WTC11 (cell line): ENCODE data around the gene ACTMAP. TPM values are rescaled to one million over a fixed set of nuclear protein-coding genes. Genes with fewer than 3 reads are reported as not detected.
A peak's percentile ranks its signal among the peaks of the same experiment; 100 is the strongest.

ENCODE experiments used
- ATAC-seq: fragments of 200-7000 bp; cut with Tn5 transposase; 2 replicates; pipeline ENCODE4 v1.10.0; 2021; ENCODE audit warnings: mild to moderate bottlenecking, moderate library complexity
- CTCF ChIA-PET: fragments of 300-600 bp; sonication (Branson Sonifier 250); formaldehyde crosslinking; loops from one replicate; lab custom pipeline; 2021; ENCODE audit warnings: antibody characterized with exemption; lab: Charles Lee
- POLR2A ChIA-PET: fragments of 350-600 bp; sonication (Branson Sonifier 250); formaldehyde crosslinking; loops from one replicate; lab custom pipeline; 2021; ENCODE audit warnings: antibody characterized with exemption; lab: Charles Lee
- DNase-seq: peaks from one replicate; pipeline ENCODE4 v3.0.0; 2021; ENCODE audit warnings: low spot score
- H3K27ac Mint-ChIP-seq: 2 replicates; pipeline ENCODE4 v1.8.0; 2021; ENCODE audit warnings: mixed read lengths
- H3K27me3 Mint-ChIP-seq: 2 replicates; pipeline ENCODE4 v1.8.0; 2021; ENCODE audit warnings: low read depth, mild to moderate bottlenecking, moderate library complexity, mixed read lengths
- H3K36me3 Mint-ChIP-seq: 2 replicates; pipeline ENCODE4 v1.8.0; 2021; ENCODE audit warnings: mixed read lengths
- H3K4me1 Mint-ChIP-seq: 2 replicates; pipeline ENCODE4 v1.8.0; 2022; ENCODE audit warnings: mixed read lengths
- H3K4me3 Mint-ChIP-seq: 2 replicates; pipeline ENCODE4 v1.8.0; 2021; ENCODE audit warnings: mild to moderate bottlenecking, moderate library complexity, mixed read lengths
- H3K9me3 Mint-ChIP-seq: 2 replicates; pipeline ENCODE4 v1.8.0; 2021; ENCODE audit warnings: mixed read lengths
- ATF1 ChIP-seq: sonication (generic); formaldehyde crosslinking; IDR thresholded peaks from 2 replicates; pipeline ENCODE4 v1.8.1; 2023; ENCODE audit warnings: mild to moderate bottlenecking, moderate library complexity, missing genetic modification reagents
- FOXK1 ChIP-seq: sonication (generic); formaldehyde crosslinking; IDR thresholded peaks from 2 replicates; pipeline ENCODE4 v1.8.0; 2022; ENCODE audit warnings: mild to moderate bottlenecking, moderate library complexity, missing genetic modification reagents
- FOXP1 ChIP-seq: sonication (generic); formaldehyde crosslinking; IDR thresholded peaks from 2 replicates; pipeline ENCODE4 v1.8.0; 2022; ENCODE audit warnings: missing genetic modification reagents, mild to moderate bottlenecking, moderate library complexity, borderline replicate concordance
- FOXP4 ChIP-seq: sonication (generic); formaldehyde crosslinking; IDR thresholded peaks from 2 replicates; pipeline ENCODE4 v1.8.0; 2022; ENCODE audit warnings: mild to moderate bottlenecking, missing genetic modification reagents
- GRHL2 ChIP-seq: fragments of 250-450 bp; sonication (Bioruptor Pico); IDR thresholded peaks from 2 replicates; pipeline ENCODE4 v1.8.0; 2022; ENCODE audit warnings: mild to moderate bottlenecking, moderate library complexity; ENCODE audit not compliant: insufficient replicate concordance, severe bottlenecking
- HMGA2 ChIP-seq: fragments of 250-450 bp; sonication (Bioruptor Pico); IDR thresholded peaks from 2 replicates; pipeline ENCODE4 v1.4.0; 2021; ENCODE audit warnings: mild to moderate bottlenecking, moderate library complexity
- JUN ChIP-seq: sonication (generic); formaldehyde crosslinking; IDR thresholded peaks from 2 replicates; pipeline ENCODE4 v1.8.0; 2023; ENCODE audit warnings: mild to moderate bottlenecking, missing genetic modification reagents
- NR1H2 ChIP-seq: sonication (generic); formaldehyde crosslinking; IDR thresholded peaks from 2 replicates; pipeline ENCODE4 v1.9.0; 2021; ENCODE audit warnings: mild to moderate bottlenecking, moderate library complexity, missing genetic modification reagents
- NR2C2 ChIP-seq: sonication (generic); formaldehyde crosslinking; IDR thresholded peaks from 2 replicates; pipeline ENCODE4 v1.8.0; 2022; ENCODE audit warnings: mild to moderate bottlenecking, missing genetic modification reagents
- OVOL2 ChIP-seq: fragments of 250-450 bp; sonication (Bioruptor Pico); IDR thresholded peaks from 2 replicates; pipeline ENCODE4 v1.9.0; 2021; ENCODE audit warnings: mild to moderate bottlenecking, borderline replicate concordance
- PREB ChIP-seq: sonication (generic); formaldehyde crosslinking; IDR thresholded peaks from 2 replicates; pipeline ENCODE4 v1.8.1; 2022; ENCODE audit warnings: mild to moderate bottlenecking, missing genetic modification reagents, moderate library complexity, borderline replicate concordance
- RELA ChIP-seq: sonication (generic); formaldehyde crosslinking; IDR thresholded peaks from 2 replicates; pipeline ENCODE4 v1.8.1; 2022; ENCODE audit warnings: missing genetic modification reagents, mild to moderate bottlenecking, borderline replicate concordance
- SOX15 ChIP-seq: fragments of 250-450 bp; sonication (Bioruptor Pico); IDR thresholded peaks from 2 replicates; pipeline ENCODE4 v1.9.0; 2021; ENCODE audit warnings: mild to moderate bottlenecking
- ZMAT4 ChIP-seq: fragments of 250-450 bp; sonication (Bioruptor Pico); IDR thresholded peaks from 2 replicates; pipeline ENCODE4 v1.9.0; 2021; ENCODE audit warnings: mild to moderate bottlenecking
- ZNF121 ChIP-seq: sonication (generic); formaldehyde crosslinking; IDR thresholded peaks from 2 replicates; pipeline ENCODE4 v1.8.0; 2023; ENCODE audit warnings: missing genetic modification reagents
- ZNF416 ChIP-seq: fragments of 250-450 bp; sonication (Bioruptor Pico); IDR thresholded peaks from 2 replicates; pipeline ENCODE4 v1.9.0; 2021; ENCODE audit warnings: mild to moderate bottlenecking, inconsistent platforms
- ZNF671 ChIP-seq: fragments of 250-450 bp; sonication (Bioruptor Pico); IDR thresholded peaks from 2 replicates; pipeline ENCODE4 v1.8.0; 2021; ENCODE audit warnings: mild to moderate bottlenecking
- total RNA-seq: library from RNA; stranded (reverse); gene quantifications from 3 replicates; pipeline ENCODE4 v1.2.3, GENCODE V29; 2021
- TF ChIP-seq, protein P1 (sequence below): fragments of 200-600 bp; IDR thresholded peaks from 2 replicates; pipeline ENCODE4 v1.8.0; 2022; ENCODE audit warnings: antibody characterized with exemption
- TF ChIP-seq, protein P2 (sequence below): sonication (generic); formaldehyde crosslinking; IDR thresholded peaks from 2 replicates; pipeline ENCODE4 v1.8.1; 2022; ENCODE audit warnings: low read depth, mild to moderate bottlenecking, moderate library complexity, missing genetic modification reagents, borderline replicate concordance
- TF ChIP-seq, protein P3 (sequence below): sonication (generic); formaldehyde crosslinking; IDR thresholded peaks from 2 replicates; pipeline ENCODE4 v1.8.1; 2023; ENCODE audit warnings: mild to moderate bottlenecking, missing genetic modification reagents, moderate library complexity
- TF ChIP-seq, protein P4 (sequence below): sonication (generic); formaldehyde crosslinking; IDR thresholded peaks from 2 replicates; pipeline ENCODE4 v1.8.1; 2022; ENCODE audit warnings: low read depth, missing genetic modification reagents, borderline replicate concordance

The ACTMAP gene
- total RNA-seq, 1 experiment from 2014 or later = 29.6 TPM

DNA sequence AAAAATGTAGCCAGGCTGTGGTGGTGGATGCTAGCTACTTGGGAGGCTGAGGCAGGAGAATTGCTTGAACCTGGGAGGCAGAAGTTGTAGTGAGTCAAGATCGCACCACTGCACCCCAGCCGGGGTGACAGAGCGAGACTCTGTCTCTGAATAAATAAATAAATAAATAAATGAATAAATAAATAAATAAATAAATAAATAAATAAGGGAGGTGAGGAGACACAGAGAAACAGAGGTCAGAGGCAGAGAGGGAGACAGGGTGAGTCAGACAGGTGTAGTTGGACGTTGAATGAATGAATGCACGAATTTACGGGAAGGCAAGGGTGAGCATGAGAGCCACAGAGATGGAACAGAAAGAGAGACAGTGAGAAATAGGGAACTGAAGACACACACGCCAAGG lies 30.9 kb upstream of the ACTMAP start:
- H3K36me3 Mint-ChIP-seq = 0 out of 2 replicates have a peak, but pooled peaks cover 3% of the 10 kb centered on the region
- DNase-seq = no peak
- POLR2A ChIA-PET = interaction anchor here (0.7 kb wide), 1 partner anchor 543 kb away, joined by 3 read pairs; no protein-coding TSS in a partner anchor
- H3K9me3 Mint-ChIP-seq = no peaks in the 10 kb centered on the region
- no peak for TF ChIP-seq RELA
- peak; percentile 39; the same call in 1 of the 2 replicates for TF ChIP-seq HMGA2 (CRISPR knock-in tag)
- TF ChIP-seq, all 79 proteins: peak for 1
- Mint-ChIP-seq H3K27me3 (no peaks in the 10 kb centered on the region), H3K4me1 (peaks cover 20% of the 10 kb centered on the region), H3K27ac (peak overlapping the region; percentile 60), H3K4me3 (no peak overlapping the region)
- ATAC-seq = no peak
- CTCF ChIA-PET = interaction anchor here (0.7 to 4.1 kb wide), 3 partner anchors 17 to 995 kb away, joined by 3 to 76 read pairs (median 4); partner anchors contain the start of gene EGLN2

- H3K27me3 Mint-ChIP-seq = no peaks in the 10 kb centered on the region
- POLR2A ChIA-PET = no interaction called here
- peaks cover 22% of the 10 kb centered on the region for H3K4me1 Mint-ChIP-seq
- no peaks in the 10 kb centered on the region for H3K9me3 Mint-ChIP-seq
- no peak for ATAC-seq
- no peak for TF ChIP-seq ZNF671
- TF ChIP-seq ZNF416 (CRISPR knock-in tag) = no peak
- TF ChIP-seq JUN (CRISPR knock-in tag) = no peak
- TF ChIP-seq ZNF121 (CRISPR knock-in tag) = peak; percentile 74
- TF ChIP-seq, protein P1, sequence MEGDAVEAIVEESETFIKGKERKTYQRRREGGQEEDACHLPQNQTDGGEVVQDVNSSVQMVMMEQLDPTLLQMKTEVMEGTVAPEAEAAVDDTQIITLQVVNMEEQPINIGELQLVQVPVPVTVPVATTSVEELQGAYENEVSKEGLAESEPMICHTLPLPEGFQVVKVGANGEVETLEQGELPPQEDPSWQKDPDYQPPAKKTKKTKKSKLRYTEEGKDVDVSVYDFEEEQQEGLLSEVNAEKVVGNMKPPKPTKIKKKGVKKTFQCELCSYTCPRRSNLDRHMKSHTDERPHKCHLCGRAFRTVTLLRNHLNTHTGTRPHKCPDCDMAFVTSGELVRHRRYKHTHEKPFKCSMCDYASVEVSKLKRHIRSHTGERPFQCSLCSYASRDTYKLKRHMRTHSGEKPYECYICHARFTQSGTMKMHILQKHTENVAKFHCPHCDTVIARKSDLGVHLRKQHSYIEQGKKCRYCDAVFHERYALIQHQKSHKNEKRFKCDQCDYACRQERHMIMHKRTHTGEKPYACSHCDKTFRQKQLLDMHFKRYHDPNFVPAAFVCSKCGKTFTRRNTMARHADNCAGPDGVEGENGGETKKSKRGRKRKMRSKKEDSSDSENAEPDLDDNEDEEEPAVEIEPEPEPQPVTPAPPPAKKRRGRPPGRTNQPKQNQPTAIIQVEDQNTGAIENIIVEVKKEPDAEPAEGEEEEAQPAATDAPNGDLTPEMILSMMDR = no peak
- TF ChIP-seq, protein P2, sequence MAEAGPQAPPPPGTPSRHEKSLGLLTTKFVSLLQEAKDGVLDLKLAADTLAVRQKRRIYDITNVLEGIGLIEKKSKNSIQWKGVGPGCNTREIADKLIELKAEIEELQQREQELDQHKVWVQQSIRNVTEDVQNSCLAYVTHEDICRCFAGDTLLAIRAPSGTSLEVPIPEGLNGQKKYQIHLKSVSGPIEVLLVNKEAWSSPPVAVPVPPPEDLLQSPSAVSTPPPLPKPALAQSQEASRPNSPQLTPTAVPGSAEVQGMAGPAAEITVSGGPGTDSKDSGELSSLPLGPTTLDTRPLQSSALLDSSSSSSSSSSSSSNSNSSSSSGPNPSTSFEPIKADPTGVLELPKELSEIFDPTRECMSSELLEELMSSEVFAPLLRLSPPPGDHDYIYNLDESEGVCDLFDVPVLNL (CRISPR knock-in tag) = no peak
- TF ChIP-seq SOX15 (CRISPR knock-in tag) = no peak
- no peak for TF ChIP-seq GRHL2 (CRISPR knock-in tag)
- H3K4me3 Mint-ChIP-seq = no peak overlapping the region
- H3K36me3 Mint-ChIP-seq = 0 out of 2 replicates have a peak, but pooled peaks cover 3% of the 10 kb centered on the region
- CTCF ChIA-PET = interaction anchor here (4.1 kb wide), 1 partner anchor 18 kb away, joined by 76 read pairs; the partner anchor contains the start of gene EGLN2
- peak overlapping the region; percentile 87 for H3K27ac Mint-ChIP-seq
- no peak for DNase-seq
Measured at GRCh38 chr19:40780582-40780981, 30.3 kb upstream of the ACTMAP start.

- ChIA-PET POLR2A (interaction anchor here (0.6 to 3.2 kb wide), 16 partner anchors 9 to 116 kb away, joined by 3 to 48 read pairs (median 5); partner anchors contain the start of genes ACTMAP, COQ8B, EGLN2 and ITPKC), CTCF (interaction anchor here (0.5 to 4.7 kb wide), 23 partner anchors 15 to 695 kb away, joined by 3 to 76 read pairs (median 5); partner anchors contain the start of genes ACTMAP, COQ8B, EGLN2 and ITPKC)
- peak; percentile 96 for DNase-seq
- peak; percentile 79 for ATAC-seq
- H3K4me1 Mint-ChIP-seq = peaks cover 27% of the 10 kb centered on the region
- 0 out of 2 replicates have a peak, but pooled peaks cover 3% of the 10 kb centered on the region for H3K36me3 Mint-ChIP-seq
- no peaks in the 10 kb centered on the region for H3K27me3 Mint-ChIP-seq
- H3K4me3 Mint-ChIP-seq = peak overlapping the region; percentile 76
- peak overlapping the region; percentile 97 for H3K27ac Mint-ChIP-seq
- H3K9me3 Mint-ChIP-seq = no peaks in the 10 kb centered on the region
- TF ChIP-seq NR2C2 (CRISPR knock-in tag) = no peak
- TF ChIP-seq, protein P2 (CRISPR knock-in tag) = no peak
- no peak for TF ChIP-seq FOXP1 (CRISPR knock-in tag)
- no peak for TF ChIP-seq ATF1 (CRISPR knock-in tag)
- no peak for TF ChIP-seq OVOL2
- TF ChIP-seq ZMAT4 (CRISPR knock-in tag) = no peak
- TF ChIP-seq, protein P3, sequence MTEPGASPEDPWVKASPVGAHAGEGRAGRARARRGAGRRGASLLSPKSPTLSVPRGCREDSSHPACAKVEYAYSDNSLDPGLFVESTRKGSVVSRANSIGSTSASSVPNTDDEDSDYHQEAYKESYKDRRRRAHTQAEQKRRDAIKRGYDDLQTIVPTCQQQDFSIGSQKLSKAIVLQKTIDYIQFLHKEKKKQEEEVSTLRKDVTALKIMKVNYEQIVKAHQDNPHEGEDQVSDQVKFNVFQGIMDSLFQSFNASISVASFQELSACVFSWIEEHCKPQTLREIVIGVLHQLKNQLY (CRISPR knock-in tag) = no peak
- no peak for TF ChIP-seq NR1H2 (CRISPR knock-in tag)
- TF ChIP-seq FOXP4 (CRISPR knock-in tag) = no peak
- no peak for TF ChIP-seq FOXK1
- TF ChIP-seq PREB (CRISPR knock-in tag) = no peak
- TF ChIP-seq, protein P4, sequence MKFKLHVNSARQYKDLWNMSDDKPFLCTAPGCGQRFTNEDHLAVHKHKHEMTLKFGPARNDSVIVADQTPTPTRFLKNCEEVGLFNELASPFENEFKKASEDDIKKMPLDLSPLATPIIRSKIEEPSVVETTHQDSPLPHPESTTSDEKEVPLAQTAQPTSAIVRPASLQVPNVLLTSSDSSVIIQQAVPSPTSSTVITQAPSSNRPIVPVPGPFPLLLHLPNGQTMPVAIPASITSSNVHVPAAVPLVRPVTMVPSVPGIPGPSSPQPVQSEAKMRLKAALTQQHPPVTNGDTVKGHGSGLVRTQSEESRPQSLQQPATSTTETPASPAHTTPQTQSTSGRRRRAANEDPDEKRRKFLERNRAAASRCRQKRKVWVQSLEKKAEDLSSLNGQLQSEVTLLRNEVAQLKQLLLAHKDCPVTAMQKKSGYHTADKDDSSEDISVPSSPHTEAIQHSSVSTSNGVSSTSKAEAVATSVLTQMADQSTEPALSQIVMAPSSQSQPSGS (CRISPR knock-in tag) = no peak
Measured at GRCh38 chr19:40778706-40779284, 28.5 kb upstream of the ACTMAP start.
